Fibroblast of mammary gland (primary cell): Measurements from ENCODE around the gene KLK6.

Source experiments
- DNase-seq: peaks from one replicate; pipeline ENCODE4 v3.0.0-alpha.2; 2010; ENCODE audit warnings: low read depth
- H3K4me3 ChIP-seq: 2 replicates; pipeline ENCODE4 v1.5.1; 2011; ENCODE audit warnings: low read depth, mild to moderate bottlenecking, low read length, moderate library complexity; ENCODE audit not compliant: control insufficient read depth
- CTCF ChIP-seq: conservative IDR thresholded peaks from 2 replicates; pipeline ENCODE4 v1.5.1; 2011; ENCODE audit warnings: low read depth, low read length, inconsistent platforms; ENCODE audit not compliant: control insufficient read depth, insufficient read depth

Gene KLK6

GRCh38 chr19:50909240-50910070, 59.9 kb downstream of the KLK6 start:
- no peak overlapping the region for H3K4me3 ChIP-seq
- peak; percentile 44 for DNase-seq
- no peak for TF ChIP-seq CTCF
